HFFc6 (cell line): ENCODE data around the gene CAMLG. TPM values are rescaled to one million over a fixed set of nuclear protein-coding genes. Genes with fewer than 3 reads are reported as not detected.
A peak's percentile ranks its signal among the peaks of the same experiment; 100 is the strongest.
"Not testable (repeated sequence)": the region's sequence is repeated elsewhere in the genome, so short reads cannot be mapped to it uniquely, and the experiment has no call there.

ENCODE experiments used
- DNase-seq: peaks from one replicate; pipeline ENCODE4 v3.0.0-alpha.2; 2018
- H3K27ac Mint-ChIP-seq: 2 replicates; pipeline ENCODE4 v1.8.0; 2020; ENCODE audit warnings: mild to moderate bottlenecking, mixed read lengths
- H3K27me3 Mint-ChIP-seq: 2 replicates; pipeline ENCODE4 v1.8.0; 2021; ENCODE audit warnings: mild to moderate bottlenecking, moderate library complexity, mixed read lengths; ENCODE audit not compliant: insufficient read depth
- H3K36me3 Mint-ChIP-seq: 2 replicates; pipeline ENCODE4 v1.8.0; 2021; ENCODE audit warnings: low read depth, mixed read lengths
- H3K4me1 Mint-ChIP-seq: 2 replicates; pipeline ENCODE4 v1.8.0; 2020; ENCODE audit warnings: low read depth, mixed read lengths
- H3K4me3 Mint-ChIP-seq: 2 replicates; pipeline ENCODE4 v1.8.0; 2020; ENCODE audit warnings: mild to moderate bottlenecking, moderate library complexity, mixed read lengths
- H3K9me3 Mint-ChIP-seq: 2 replicates; pipeline ENCODE4 v1.8.0; 2020; ENCODE audit warnings: mild to moderate bottlenecking, mixed read lengths
- long read RNA-seq: library from polyadenylated mRNA; unstranded; transcript quantifications from one replicate; pipeline ENCODE4 v2.0.0, GENCODE V29; 2019
- total RNA-seq, 6 experiments: library from RNA; stranded (reverse); fragmentation: NEBNext Ultra II Directional; extraction: Animal tissue kit (Norgen Biotek cat#: 25700); gene quantifications; 2 replicates in 1 of 6; 3 replicates in 5 of 6; pipeline ENCODE4 v1.2.3, GENCODE V29; 2021
- TF ChIP-seq, protein P1 (sequence below): fragments of 200-600 bp; sonication (generic); IDR thresholded peaks from 2 replicates; pipeline ENCODE4 v1.5.0; 2021; ENCODE audit warnings: antibody characterized with exemption, mild to moderate bottlenecking

The CAMLG gene
- 10 to 100 TPM; 25.2 to 35.1 (median 26.3) TPM for total RNA-seq
- long read RNA-seq, transcript CAMLG-201 (4 exons, 2,221 nt), result major isoform, 47 of 72 reads
- long read RNA-seq, transcript CAMLG-202 (3 exons, 895 nt), result minor isoform, 8 of 72 reads
- long read RNA-seq, partial matches to known transcripts, result 7 of 72 reads
- long read RNA-seq, other reads (novel, unspliced or antisense), result 10 of 72 reads

DNA sequence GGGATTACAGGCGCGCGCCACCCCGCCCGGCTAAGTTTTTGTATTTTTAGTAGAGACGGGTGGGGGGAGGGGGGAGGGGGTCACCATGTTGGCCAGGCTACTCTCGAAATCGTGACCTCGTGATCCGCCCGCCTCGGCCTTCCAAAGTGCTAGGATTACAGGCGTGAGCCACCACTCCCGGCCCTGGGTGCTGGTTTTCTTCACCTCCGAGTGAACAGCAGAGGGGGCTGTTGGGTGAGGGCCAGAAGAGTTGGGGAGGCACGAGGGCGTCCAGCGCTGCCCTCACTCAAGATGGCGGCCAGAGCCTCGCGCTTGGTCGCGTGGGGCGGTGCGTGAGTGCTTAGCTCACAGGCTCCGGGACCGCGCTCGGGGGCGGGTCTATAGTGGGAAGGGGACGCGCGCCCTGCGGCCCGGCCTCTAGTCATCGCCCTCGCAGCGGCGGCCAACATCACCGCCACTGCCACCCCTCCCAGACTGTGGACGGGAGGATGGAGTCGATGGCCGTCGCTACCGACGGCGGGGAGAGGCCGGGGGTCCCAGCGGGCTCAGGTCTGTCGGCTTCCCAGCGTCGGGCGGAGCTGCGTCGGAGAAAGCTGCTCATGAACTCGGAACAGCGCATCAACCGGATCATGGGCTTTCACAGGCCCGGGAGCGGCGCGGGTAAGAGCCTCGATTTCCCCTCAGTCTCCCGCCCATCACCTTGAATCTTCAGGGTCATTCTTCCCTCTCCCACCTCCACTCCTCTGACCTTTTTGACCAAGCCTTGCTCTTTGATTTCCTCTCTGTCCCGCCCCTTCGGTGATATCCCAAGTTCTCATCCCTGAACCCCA lies at the start of gene CAMLG:
Gene CAMLG, plus strand, starts transcription at position 416 of the 830 bp plus-strand sequence. Its CDS starts 73 bp downstream, at position 489.
- H3K9me3 Mint-ChIP-seq, result no peaks in the 10 kb centered on the region
- H3K27ac Mint-ChIP-seq, result peak within 1 kb of the TSS; percentile 98
- H3K4me3 Mint-ChIP-seq, result peak within 1 kb of the TSS; percentile 98

DNA sequence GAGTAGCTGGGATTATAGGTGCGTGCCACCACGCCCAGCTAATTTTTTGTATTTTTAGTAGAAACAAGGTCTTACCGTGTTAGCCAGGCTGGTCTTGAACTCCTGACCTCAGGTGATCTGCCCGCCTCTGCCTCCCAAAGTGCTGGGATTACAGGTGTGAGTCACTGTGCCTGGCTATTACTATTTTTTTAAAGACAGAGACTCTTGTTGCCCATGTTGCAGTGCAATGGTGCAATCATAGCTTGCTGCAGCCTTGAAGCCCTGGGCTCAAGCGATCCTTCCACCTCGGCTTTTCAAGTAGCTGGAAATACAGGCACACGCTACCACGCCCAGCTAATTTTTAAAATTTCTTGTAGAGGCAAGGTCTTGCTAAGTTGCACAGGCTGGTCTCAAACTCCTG lies 48.2 kb upstream of the CAMLG start:
- H3K36me3 Mint-ChIP-seq, result peaks cover 60% of the 10 kb centered on the region
- DNase-seq, H3K4me3 Mint-ChIP-seq, H3K4me1 Mint-ChIP-seq, H3K9me3 Mint-ChIP-seq, H3K27me3 Mint-ChIP-seq, H3K27ac Mint-ChIP-seq: not testable (repeated sequence)

More for the DNA sequence above, at the start of gene CAMLG:
- Mint-ChIP-seq H3K36me3 (peaks cover 13% of the 10 kb centered on the region; the same call in 1 of the 2 replicates), H3K4me1 (peaks cover 14% of the 10 kb centered on the region), H3K27me3 (peaks cover 2% of the 10 kb centered on the region)
- TF ChIP-seq, protein P1, sequence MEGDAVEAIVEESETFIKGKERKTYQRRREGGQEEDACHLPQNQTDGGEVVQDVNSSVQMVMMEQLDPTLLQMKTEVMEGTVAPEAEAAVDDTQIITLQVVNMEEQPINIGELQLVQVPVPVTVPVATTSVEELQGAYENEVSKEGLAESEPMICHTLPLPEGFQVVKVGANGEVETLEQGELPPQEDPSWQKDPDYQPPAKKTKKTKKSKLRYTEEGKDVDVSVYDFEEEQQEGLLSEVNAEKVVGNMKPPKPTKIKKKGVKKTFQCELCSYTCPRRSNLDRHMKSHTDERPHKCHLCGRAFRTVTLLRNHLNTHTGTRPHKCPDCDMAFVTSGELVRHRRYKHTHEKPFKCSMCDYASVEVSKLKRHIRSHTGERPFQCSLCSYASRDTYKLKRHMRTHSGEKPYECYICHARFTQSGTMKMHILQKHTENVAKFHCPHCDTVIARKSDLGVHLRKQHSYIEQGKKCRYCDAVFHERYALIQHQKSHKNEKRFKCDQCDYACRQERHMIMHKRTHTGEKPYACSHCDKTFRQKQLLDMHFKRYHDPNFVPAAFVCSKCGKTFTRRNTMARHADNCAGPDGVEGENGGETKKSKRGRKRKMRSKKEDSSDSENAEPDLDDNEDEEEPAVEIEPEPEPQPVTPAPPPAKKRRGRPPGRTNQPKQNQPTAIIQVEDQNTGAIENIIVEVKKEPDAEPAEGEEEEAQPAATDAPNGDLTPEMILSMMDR, result peak; percentile 82
- DNase-seq, result peak; percentile 96

DNA sequence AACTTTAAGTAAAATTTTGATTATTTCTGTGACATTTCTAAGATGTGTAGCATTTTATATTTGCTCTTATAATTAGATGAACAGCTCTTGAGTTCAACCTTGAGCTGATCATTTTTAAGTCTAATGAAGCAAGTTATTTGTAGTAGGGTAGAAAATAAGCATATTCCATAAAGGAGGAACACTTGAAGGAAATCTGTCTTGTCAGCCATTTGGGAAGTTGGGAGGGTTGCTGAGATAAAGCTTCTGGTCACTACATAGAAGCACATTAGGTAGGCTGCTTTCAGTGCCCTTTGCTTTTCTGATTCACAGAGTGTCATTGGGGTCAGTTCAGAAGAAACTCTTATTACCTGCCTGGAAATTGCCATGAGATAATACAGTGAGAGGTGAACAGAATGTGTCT lies 45.6 kb upstream of the CAMLG start:
- Mint-ChIP-seq H3K9me3 (no peaks in the 10 kb centered on the region), H3K36me3 (peaks cover 46% of the 10 kb centered on the region), H3K4me1 (no peaks in the 10 kb centered on the region), H3K27me3 (no peaks in the 10 kb centered on the region; the same call in 1 of the 2 replicates), H3K27ac (no peak overlapping the region), H3K4me3 (no peak overlapping the region)
- TF ChIP-seq, protein P1, result no peak
- DNase-seq, result no peak

DNA sequence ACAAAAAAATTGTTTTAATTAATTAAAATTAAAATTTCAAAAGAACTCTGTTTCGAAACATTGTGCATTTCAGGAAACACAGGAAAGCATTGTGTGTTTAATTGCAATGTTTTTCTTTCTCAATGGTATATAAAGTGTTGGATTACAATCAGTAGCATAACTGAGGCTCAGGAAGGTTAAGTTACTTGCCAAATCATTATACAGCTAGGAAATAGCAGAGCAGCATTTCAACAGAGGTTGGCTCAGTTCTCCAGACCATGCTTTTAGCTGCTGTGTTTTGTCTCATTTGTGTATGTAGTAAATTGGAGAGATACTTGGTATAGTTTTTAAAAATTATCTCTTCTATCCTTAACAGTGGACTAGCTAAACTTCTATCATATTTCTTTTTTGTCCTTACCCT lies 30.0 kb upstream of the CAMLG start:
- Mint-ChIP-seq H3K36me3 (peaks cover 33% of the 10 kb centered on the region), H3K27ac (no peak overlapping the region), H3K4me1 (no peaks in the 10 kb centered on the region), H3K27me3 (peaks cover 6% of the 10 kb centered on the region), H3K9me3 (no peaks in the 10 kb centered on the region), H3K4me3 (no peak overlapping the region)
- TF ChIP-seq, protein P1, result no peak
- DNase-seq, result no peak

DNA sequence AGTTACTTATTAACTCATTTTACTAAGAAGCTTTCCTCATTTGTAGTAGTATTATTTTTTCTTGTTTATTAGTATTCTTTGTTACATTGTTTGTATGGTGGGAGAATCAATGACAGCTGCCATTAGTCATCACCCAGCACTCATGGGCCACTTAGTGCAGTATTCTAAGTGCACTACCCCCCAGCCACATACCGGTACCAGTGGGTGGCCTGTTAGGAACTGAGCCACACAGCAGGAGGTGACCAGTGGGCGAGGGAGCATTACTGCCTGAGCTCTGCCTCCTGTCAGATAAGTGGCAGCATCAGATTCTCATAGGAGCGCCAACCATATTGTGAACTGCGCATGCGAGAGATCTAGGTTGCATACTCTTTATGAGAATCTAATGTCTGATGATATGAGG lies 24.2 kb upstream of the CAMLG start:
- H3K4me1 Mint-ChIP-seq, result no peaks in the 10 kb centered on the region
- H3K27ac Mint-ChIP-seq, result no peak overlapping the region
- DNase-seq, result no peak
- no peaks in the 10 kb centered on the region for H3K9me3 Mint-ChIP-seq
- peaks cover 6% of the 10 kb centered on the region for H3K27me3 Mint-ChIP-seq
- no peak overlapping the region for H3K4me3 Mint-ChIP-seq
- H3K36me3 Mint-ChIP-seq, result peaks cover 42% of the 10 kb centered on the region
- TF ChIP-seq, protein P1, result no peak

DNA sequence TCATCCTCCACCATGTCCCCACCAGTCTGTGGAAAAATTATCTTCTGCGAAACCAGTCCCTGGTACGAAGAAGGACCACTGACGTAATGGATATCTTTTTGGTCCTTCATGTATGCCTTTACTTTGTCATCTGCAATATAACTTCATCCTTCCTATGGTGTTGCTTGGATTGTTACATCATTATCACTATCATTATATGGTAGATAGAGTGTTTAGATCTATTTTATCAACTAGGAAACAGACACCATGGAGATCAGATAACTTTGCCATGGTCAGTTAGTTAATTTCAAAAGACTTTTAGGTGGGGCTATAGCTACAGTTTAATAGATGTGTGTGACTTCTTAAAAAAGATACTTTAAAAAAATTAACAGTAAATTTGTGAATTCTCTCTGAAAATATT lies 23.8 kb upstream of the CAMLG start:
- Mint-ChIP-seq H3K4me1 (no peaks in the 10 kb centered on the region), H3K4me3 (no peak overlapping the region), H3K27ac (no peak overlapping the region), H3K27me3 (peaks cover 6% of the 10 kb centered on the region), H3K9me3 (no peaks in the 10 kb centered on the region), H3K36me3 (peaks cover 42% of the 10 kb centered on the region)
- no peak for DNase-seq
- TF ChIP-seq, protein P1, result no peak

DNA sequence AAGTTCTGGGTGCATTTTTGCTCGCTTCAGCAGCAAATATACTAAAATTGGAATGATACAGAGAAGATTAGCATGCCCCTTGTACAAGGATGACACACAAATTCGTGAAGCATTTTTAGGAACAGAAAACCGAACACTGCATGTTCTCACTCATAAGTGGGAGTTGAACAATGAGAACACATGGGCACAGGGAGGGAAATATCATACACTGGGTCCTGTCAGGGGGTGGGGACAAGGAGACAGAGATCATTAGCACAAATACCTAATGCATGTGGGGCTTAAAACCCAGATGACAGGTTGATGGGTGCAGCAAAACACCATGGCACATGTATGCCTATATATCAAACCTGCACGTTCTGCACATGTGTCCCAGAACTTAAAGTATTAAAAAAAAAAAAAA lies 22.9 kb upstream of the CAMLG start:
- DNase-seq, H3K4me3 Mint-ChIP-seq, H3K9me3 Mint-ChIP-seq, H3K4me1 Mint-ChIP-seq, H3K27ac Mint-ChIP-seq, H3K27me3 Mint-ChIP-seq: not testable (repeated sequence)
- peaks cover 34% of the 10 kb centered on the region for H3K36me3 Mint-ChIP-seq
